CD4-positive, CD25-positive, alpha-beta regulatory T cell (primary cell): ENCODE results near the gene ALKBH6. TPM values are rescaled to one million over a fixed set of nuclear protein-coding genes. Genes with fewer than 3 reads are reported as not detected.
A peak's percentile ranks its signal among the peaks of the same experiment; 100 is the strongest.
"Not testable (repeated sequence)": the region's sequence is repeated elsewhere in the genome, so short reads cannot be mapped to it uniquely, and the experiment has no call there.

ENCODE experiments used
- ATAC-seq, 2 donors: fragments of 150-1000 bp; cut with Tn5 transposase; one replicate each; pipeline ENCODE4 v1.10.0; 2021; ENCODE audit warnings: low read depth in 2 of 2, moderate number of reproducible peaks in 2 of 2, moderate library complexity in 1 of 2
- DNase-seq, 3 donors: peaks; one replicate each; pipeline versions ENCODE4 v3.0.0 to v3.0.0-alpha.2; 2012 to 2022; ENCODE audit warnings: mixed read lengths in 1 of 3
- H3K27ac ChIP-seq: one replicate; pipeline ENCODE4 v1.7.0; 2013; ENCODE audit warnings: mild to moderate bottlenecking, low read length; ENCODE audit not compliant: insufficient read depth, poor library complexity, severe bottlenecking
- H3K27me3 ChIP-seq: one replicate; pipeline ENCODE4 v1.7.0; 2013; ENCODE audit warnings: low read length; ENCODE audit not compliant: control insufficient read depth, insufficient read depth
- H3K36me3 ChIP-seq: one replicate; pipeline ENCODE4 v1.7.0; 2013; ENCODE audit warnings: mild to moderate bottlenecking, low read length, moderate library complexity; ENCODE audit not compliant: control insufficient read depth, insufficient read depth
- H3K4me1 ChIP-seq: 2 replicates; pipeline ENCODE4 v1.7.0; 2013; ENCODE audit warnings: mild to moderate bottlenecking, low read length; ENCODE audit not compliant: insufficient read depth, control insufficient read depth, poor library complexity, severe bottlenecking
- H3K4me3 ChIP-seq: one replicate; pipeline ENCODE4 v1.7.0; 2013; ENCODE audit warnings: low read depth, mild to moderate bottlenecking, low read length, moderate library complexity
- H3K9me3 ChIP-seq, 2 experiments: 1 replicate in 1 of 2; 2 replicates in 1 of 2; pipeline ENCODE4 v1.7.0; 2013; ENCODE audit warnings: low read length in 2 of 2, mild to moderate bottlenecking in 1 of 2, moderate library complexity in 1 of 2; ENCODE audit not compliant: control insufficient read depth in 2 of 2
- H3K27ac Mint-ChIP-seq, 3 donors: one replicate each; pipeline ENCODE4 v1.8.0; 2020 to 2022; ENCODE audit warnings: mild to moderate bottlenecking in 3 of 3, mixed read lengths in 3 of 3, moderate library complexity in 2 of 3
- H3K27me3 Mint-ChIP-seq: one replicate; pipeline ENCODE4 v1.8.0; 2022; ENCODE audit warnings: mild to moderate bottlenecking, mixed read lengths
- H3K36me3 Mint-ChIP-seq: one replicate; pipeline ENCODE4 v1.8.0; 2020; ENCODE audit warnings: mixed read lengths
- H3K4me1 Mint-ChIP-seq, 4 donors: one replicate each; pipeline ENCODE4 v1.8.0; 2020 to 2022; ENCODE audit warnings: mixed read lengths in 4 of 4, mild to moderate bottlenecking in 1 of 4
- H3K4me3 Mint-ChIP-seq, 4 donors: one replicate each; pipeline ENCODE4 v1.8.0; 2020 to 2022; ENCODE audit warnings: mild to moderate bottlenecking in 4 of 4, mixed read lengths in 4 of 4, moderate library complexity in 3 of 4
- H3K9me3 Mint-ChIP-seq, 7 donors: one replicate each; pipeline ENCODE4 v1.8.0; 2020 to 2022; ENCODE audit warnings: mixed read lengths in 7 of 7, mild to moderate bottlenecking in 3 of 7, moderate library complexity in 2 of 7
- polyA plus RNA-seq, 4 donors: library from polyadenylated mRNA; unstranded; fragments of 300-500 nt; fragmentation: Illumina TruSeq; gene quantifications; one replicate each; pipeline ENCODE4 v1.2.3, GENCODE V29; 2021
- total RNA-seq: library from RNA; stranded (reverse); gene quantifications from one replicate; pipeline ENCODE4 v1.2.3, GENCODE V29; 2022

Gene ALKBH6
- total and polyA plus RNA-seq, 5 donors from 2014 or later: 18.3 to 35.8 (median 25.1) TPM

DNA sequence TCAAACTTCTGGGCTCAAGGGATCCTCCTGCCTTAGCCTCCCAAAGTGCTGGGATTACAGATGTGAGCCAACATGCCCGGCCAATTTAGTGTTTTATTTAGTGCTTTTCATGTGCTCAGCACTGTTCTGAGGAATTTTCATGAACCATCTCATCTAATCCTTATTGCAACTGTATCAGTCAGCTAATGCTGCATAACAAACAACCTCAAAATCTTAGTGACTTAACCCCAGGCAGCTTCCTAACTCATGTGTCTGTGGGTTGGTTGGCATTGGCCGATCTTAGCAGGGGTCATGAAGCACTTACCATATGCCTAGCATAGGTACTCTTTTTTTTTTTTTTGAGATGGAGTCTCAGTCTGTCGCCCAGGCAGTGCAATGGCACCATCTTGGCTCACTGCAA lies 25.2 kb downstream of the ALKBH6 start:
- peaks cover 14% of the 10 kb centered on the region for H3K27me3 ChIP-seq
- no peak for ATAC-seq
- peaks cover 46% of the 10 kb centered on the region for H3K27me3 Mint-ChIP-seq

DNA sequence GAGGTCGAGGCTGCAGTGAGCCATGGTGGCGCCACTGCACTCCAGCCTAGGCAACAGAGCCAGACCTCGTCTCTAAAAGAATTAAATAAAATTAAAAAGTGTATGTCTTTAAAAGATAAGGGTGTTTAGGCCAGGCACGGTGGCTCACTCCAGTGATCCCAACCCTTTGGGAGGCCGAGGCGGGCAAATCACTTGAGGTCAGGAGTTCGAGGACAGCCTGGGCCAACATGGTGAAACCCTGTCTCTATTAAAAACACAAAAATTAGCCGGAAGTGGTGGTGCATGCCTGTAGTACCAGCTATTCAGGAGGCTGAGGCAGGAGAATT lies 26.5 kb downstream of the ALKBH6 start:
- H3K9me3 ChIP-seq: no peaks in the 10 kb centered on the region
- Mint-ChIP-seq H3K27ac (no peak overlapping the region), H3K36me3 (no peaks in the 10 kb centered on the region), H3K4me1 (peaks cover 0 to 14% (median 0%) of the 10 kb centered on the region in 4 donors), H3K4me3 (peak overlapping the region in 3 of 4 donors; percentile 44 to 64 (median 59)), H3K9me3 (peaks cover 0 to 3% (median 0%) of the 10 kb centered on the region in 7 donors), H3K27me3 (peaks cover 51% of the 10 kb centered on the region)
- no peak overlapping the region for H3K27ac ChIP-seq
- no peak for ATAC-seq
- DNase-seq: no peak
- H3K4me3 ChIP-seq: no peak overlapping the region
- no peaks in the 10 kb centered on the region for H3K36me3 ChIP-seq
- peaks cover 14% of the 10 kb centered on the region for H3K27me3 ChIP-seq
- H3K4me1 ChIP-seq: peaks cover 7% of the 10 kb centered on the region

More for the DNA sequence above, 25.2 kb downstream of the ALKBH6 start:
- H3K4me3 ChIP-seq: no peak overlapping the region
- peaks cover 0 to 14% (median 0%) of the 10 kb centered on the region in 4 donors for H3K4me1 Mint-ChIP-seq
- H3K36me3 ChIP-seq: no peaks in the 10 kb centered on the region
- H3K27ac ChIP-seq: no peak overlapping the region
- peaks cover 7% of the 10 kb centered on the region for H3K4me1 ChIP-seq
- H3K4me3 Mint-ChIP-seq: peak overlapping the region in 1 of 4 donors; percentile 6
- no peaks in the 10 kb centered on the region for H3K9me3 ChIP-seq
- no peak overlapping the region for H3K27ac Mint-ChIP-seq
- peaks cover 0 to 3% (median 0%) of the 10 kb centered on the region in 7 donors for H3K9me3 Mint-ChIP-seq
- H3K36me3 Mint-ChIP-seq: no peaks in the 10 kb centered on the region
- DNase-seq: no peak

DNA sequence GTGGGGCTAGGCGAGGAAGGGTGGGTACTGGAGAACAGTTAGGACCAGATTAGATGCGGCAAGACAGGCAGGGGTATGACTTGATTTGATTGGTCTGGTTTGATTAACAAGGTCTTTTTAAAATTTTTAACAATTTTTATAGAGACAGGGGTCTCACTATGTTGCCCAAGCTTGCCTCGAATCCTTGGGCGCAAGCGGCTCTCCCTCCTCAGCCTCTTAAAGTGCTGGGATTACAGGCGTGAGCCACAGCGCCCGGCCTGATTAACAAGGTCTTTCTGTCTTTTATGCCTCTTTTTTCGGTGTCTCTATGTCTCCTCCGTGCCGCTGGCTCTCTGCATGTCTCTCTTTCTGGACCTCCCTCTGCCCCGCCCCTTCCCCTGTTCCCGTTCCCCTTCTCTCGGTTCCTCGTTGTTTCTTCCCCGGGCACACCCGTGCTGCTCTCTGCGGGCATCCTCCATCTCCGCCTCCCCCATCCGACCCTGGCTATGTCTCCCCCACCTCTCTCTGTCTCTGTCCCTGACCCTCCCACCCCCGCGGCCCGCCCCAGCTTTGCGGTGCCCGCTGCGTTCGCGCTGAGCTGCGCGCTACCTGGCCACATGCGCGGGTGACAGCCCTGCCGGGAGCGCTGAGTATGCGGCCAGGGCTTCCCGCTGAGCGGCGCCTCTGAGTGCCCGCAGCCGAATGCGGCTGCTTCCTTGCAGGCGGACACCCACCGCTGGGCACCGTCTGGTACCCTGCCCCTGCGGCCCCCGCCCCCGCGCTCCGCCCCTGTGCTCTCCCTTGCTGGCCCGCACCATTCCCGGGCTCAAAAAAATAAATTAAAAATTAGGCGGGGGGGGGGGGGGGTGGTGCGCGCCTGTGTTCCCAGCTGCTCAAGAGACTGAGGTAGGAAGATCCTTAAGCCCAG lies 27.1 kb downstream of the ALKBH6 start:
- Histone ChIP-seq H3K36me3 (no peaks in the 10 kb centered on the region), H3K4me3 (no peak overlapping the region), H3K9me3 (no peaks in the 10 kb centered on the region), H3K4me1 (peaks cover 7% of the 10 kb centered on the region), H3K27me3 (peaks cover 14% of the 10 kb centered on the region), H3K27ac (no peak overlapping the region)
- peaks cover 51% of the 10 kb centered on the region for H3K27me3 Mint-ChIP-seq
- H3K9me3 Mint-ChIP-seq: peaks cover 0 to 3% (median 0%) of the 10 kb centered on the region in 7 donors
- H3K36me3 Mint-ChIP-seq: no peaks in the 10 kb centered on the region
- H3K4me3 Mint-ChIP-seq: peak overlapping the region in 3 of 4 donors; percentile 62 to 82 (median 70)
- H3K4me1 Mint-ChIP-seq: peaks cover 0 to 14% (median 0%) of the 10 kb centered on the region in 4 donors
- DNase-seq: no peak
- H3K27ac Mint-ChIP-seq: no peak overlapping the region
- peak in 1 of 2 donors; percentile 41 for ATAC-seq

DNA sequence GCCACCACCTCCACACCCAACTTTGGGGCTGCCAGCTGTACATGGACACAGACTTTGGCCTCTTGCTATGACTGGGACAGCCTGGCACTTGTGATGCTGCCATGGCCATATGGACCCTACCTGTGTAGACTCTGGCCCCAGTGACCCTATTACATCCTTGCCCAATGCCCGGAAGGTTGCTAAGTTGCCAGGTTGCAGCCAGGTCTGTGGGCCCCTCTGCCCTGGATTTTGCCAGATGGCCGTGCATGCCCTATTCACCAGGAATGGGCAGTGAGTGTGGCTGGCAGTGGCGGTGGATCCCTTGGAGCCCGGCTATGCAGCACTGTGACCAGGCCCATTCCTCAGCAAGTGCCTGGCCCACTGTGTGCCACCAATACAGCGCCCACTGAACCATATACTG lies 27.9 kb downstream of the ALKBH6 start:
- Histone ChIP-seq H3K4me3 (no peak overlapping the region), H3K27ac (no peak overlapping the region), H3K36me3 (no peaks in the 10 kb centered on the region), H3K9me3 (no peaks in the 10 kb centered on the region), H3K27me3 (peaks cover 14% of the 10 kb centered on the region), H3K4me1 (peaks cover 7% of the 10 kb centered on the region)
- Mint-ChIP-seq H3K36me3 (no peaks in the 10 kb centered on the region), H3K4me1 (peaks cover 0 to 14% (median 0%) of the 10 kb centered on the region in 4 donors), H3K9me3 (peaks cover 0 to 3% (median 0%) of the 10 kb centered on the region in 7 donors), H3K4me3 (peak overlapping the region in 1 of 4 donors; percentile 82), H3K27me3 (peaks cover 56% of the 10 kb centered on the region), H3K27ac (no peak overlapping the region)
- DNase-seq (no peak), ATAC-seq (no peak)

DNA sequence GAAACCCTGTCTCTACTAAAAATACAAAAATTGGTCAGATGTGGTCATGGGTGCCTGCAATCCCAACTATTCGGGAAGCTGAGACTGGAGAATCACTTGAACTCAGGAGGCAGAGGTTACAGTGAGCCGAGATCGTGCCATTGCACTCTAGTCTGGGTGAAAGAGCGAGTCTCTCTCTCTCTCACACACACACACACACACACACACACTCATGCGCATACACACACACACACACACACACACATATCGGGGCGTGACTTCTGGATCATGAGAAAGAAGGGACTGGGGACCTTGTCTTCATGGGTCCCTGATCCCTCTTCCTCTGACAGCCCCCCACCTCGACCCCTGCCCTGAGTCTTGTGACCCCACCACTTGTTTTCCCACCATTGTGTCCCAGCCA lies 30.8 kb downstream of the ALKBH6 start:
- DNase-seq: no peak
- Histone ChIP-seq H3K36me3 (no peaks in the 10 kb centered on the region), H3K4me3 (no peak overlapping the region), H3K27me3 (peaks cover 14% of the 10 kb centered on the region), H3K27ac (no peak overlapping the region), H3K9me3 (no peaks in the 10 kb centered on the region), H3K4me1 (peaks cover 7% of the 10 kb centered on the region)
- no peaks in the 10 kb centered on the region for H3K36me3 Mint-ChIP-seq
- peaks cover 56% of the 10 kb centered on the region for H3K27me3 Mint-ChIP-seq
- H3K27ac Mint-ChIP-seq: no peak overlapping the region
- ATAC-seq: no peak
- no peak overlapping the region for H3K4me3 Mint-ChIP-seq
- H3K4me1 Mint-ChIP-seq: peaks cover 0 to 14% (median 0%) of the 10 kb centered on the region in 4 donors
- peaks cover 0 to 3% (median 0%) of the 10 kb centered on the region in 7 donors for H3K9me3 Mint-ChIP-seq

DNA sequence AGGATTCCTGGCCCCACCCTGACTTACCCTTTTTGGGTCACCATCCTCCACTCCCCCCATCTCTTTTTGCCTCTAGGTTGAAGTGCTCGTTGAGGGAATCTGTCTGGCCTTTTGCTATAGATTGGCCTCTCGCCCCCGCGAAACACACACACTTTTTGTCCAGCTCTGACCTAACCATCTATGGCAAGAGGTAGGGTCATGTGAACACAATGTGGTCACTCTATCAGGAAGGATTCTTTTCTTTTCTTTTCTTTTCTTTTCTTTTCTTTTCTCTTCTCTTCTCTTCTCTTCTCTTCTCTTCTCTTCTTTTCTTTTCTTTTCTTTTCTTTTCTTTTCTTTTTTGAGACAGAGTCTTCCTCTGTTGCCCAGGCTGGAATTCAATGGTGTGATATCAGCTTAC lies 33.0 kb downstream of the ALKBH6 start:
- H3K9me3 Mint-ChIP-seq, H3K36me3 Mint-ChIP-seq, DNase-seq, H3K4me3 ChIP-seq, H3K9me3 ChIP-seq, H3K27ac ChIP-seq, ATAC-seq, H3K27ac Mint-ChIP-seq, H3K4me1 ChIP-seq, H3K36me3 ChIP-seq, H3K4me1 Mint-ChIP-seq: not testable (repeated sequence)
- peak overlapping the region in 1 of 4 donors; percentile 22 for H3K4me3 Mint-ChIP-seq
- peaks cover 37% of the 10 kb centered on the region for H3K27me3 Mint-ChIP-seq
- H3K27me3 ChIP-seq: peaks cover 11% of the 10 kb centered on the region

DNA sequence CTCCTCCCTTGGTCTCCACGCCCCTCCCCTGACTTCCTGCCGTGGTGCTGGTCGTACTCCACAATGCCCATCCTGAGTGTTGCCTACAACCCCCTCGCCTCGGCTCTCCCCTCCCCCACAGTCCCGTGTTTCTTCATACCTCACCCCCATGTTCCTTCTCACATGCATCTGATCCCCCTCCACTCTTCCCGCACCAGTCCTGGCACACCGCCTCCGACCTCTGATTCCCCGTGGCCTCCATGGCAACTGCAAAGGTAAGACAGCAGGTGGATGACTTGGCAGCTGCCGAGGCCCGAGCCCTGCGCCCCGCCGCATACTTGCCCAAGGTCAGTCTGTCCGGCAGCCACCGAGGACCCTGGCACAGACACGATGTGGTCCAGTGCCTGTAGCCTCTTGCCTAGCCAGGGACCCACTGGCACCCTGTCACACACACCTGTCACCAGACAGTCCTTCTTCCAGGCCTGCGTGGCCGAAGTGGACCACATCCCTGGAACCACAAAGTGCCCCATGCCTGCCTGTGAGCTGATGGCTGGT lies 35.1 kb downstream of the ALKBH6 start:
- Histone ChIP-seq H3K4me3 (no peak overlapping the region), H3K27ac (no peak overlapping the region), H3K27me3 (no peaks in the 10 kb centered on the region), H3K36me3 (no peaks in the 10 kb centered on the region), H3K9me3 (no peaks in the 10 kb centered on the region), H3K4me1 (no peaks in the 10 kb centered on the region)
- H3K4me3 Mint-ChIP-seq: no peak overlapping the region
- H3K27ac Mint-ChIP-seq: no peak overlapping the region
- DNase-seq (no peak), ATAC-seq (no peak)
- H3K27me3 Mint-ChIP-seq: peaks cover 18% of the 10 kb centered on the region
- no peaks in the 10 kb centered on the region for H3K4me1 Mint-ChIP-seq
- peaks cover 0 to 2% (median 0%) of the 10 kb centered on the region in 7 donors for H3K9me3 Mint-ChIP-seq
- no peaks in the 10 kb centered on the region for H3K36me3 Mint-ChIP-seq
